ENCODE measurements around the gene GRIN3A.

The GRIN3A gene

GRCh38 chr9:101639311-101639710 lies 99.1 kb downstream of the GRIN3A start:
- peaks cover 9% of the 10 kb centered on the region for H3K9me3 ChIP-seq
- TF ChIP-seq Cebpa-rat (IDR thresholded peaks at IDR 0.05) = no peak
- H3K4me2 ChIP-seq = no peak overlapping the region
- H3K36me3 ChIP-seq = no peaks in the 10 kb centered on the region
- peaks cover 15% of the 10 kb centered on the region for H3K4me1 ChIP-seq
- H3K27ac ChIP-seq = no peak overlapping the region
- no peaks in the 10 kb centered on the region for H3K27me3 ChIP-seq
- no peak overlapping the region for H3K9ac ChIP-seq
- no peak overlapping the region for H3K4me3 ChIP-seq
- H4K20me1 ChIP-seq = no peaks in the 10 kb centered on the region

DNA sequence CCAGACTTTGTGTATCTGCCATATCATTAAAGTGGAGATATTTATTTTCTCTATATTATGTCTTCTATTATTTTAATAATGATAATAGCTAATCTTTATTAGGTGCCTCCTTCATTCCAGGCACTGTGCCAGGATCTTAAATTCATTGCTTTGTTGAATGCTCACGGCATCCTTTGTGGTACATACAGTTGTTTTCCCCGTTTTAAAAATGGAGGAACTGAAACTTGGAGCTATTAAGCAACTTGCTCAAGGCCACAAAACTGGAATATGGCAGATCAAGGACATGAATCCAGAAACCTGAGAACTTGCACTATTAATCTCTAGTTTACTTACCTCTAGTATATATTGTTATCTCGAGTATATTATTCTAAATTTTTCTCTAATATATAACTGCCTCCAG lies 102.2 kb downstream of the GRIN3A start:
- Histone ChIP-seq H3K4me2 (0 out of 2 replicates have a peak overlapping the region, but pooled peaks have one; percentile 0), H3K36me3 (no peaks in the 10 kb centered on the region), H4K20me1 (no peaks in the 10 kb centered on the region), H3K4me1 (peaks cover 15% of the 10 kb centered on the region), H3K27ac (no peak overlapping the region), H3K27me3 (no peaks in the 10 kb centered on the region), H3K4me3 (no peak overlapping the region), H3K9me3 (no peaks in the 10 kb centered on the region), H3K9ac (no peak overlapping the region)
- no peak for TF ChIP-seq Cebpa-rat (IDR thresholded peaks at IDR 0.05)

GRCh38 chr9:101635473-101635872 lies 103.0 kb downstream of the GRIN3A start:
- H3K36me3 ChIP-seq = no peaks in the 10 kb centered on the region
- no peaks in the 10 kb centered on the region for H4K20me1 ChIP-seq
- no peak for TF ChIP-seq Cebpa-rat (IDR thresholded peaks at IDR 0.05)
- peaks cover 15% of the 10 kb centered on the region for H3K4me1 ChIP-seq
- H3K9me3 ChIP-seq = no peaks in the 10 kb centered on the region
- H3K4me3 ChIP-seq = no peak overlapping the region
- H3K9ac ChIP-seq = no peak overlapping the region
- no peak overlapping the region for H3K27ac ChIP-seq
- H3K27me3 ChIP-seq = no peaks in the 10 kb centered on the region
- H3K4me2 ChIP-seq = no peak overlapping the region

DNA sequence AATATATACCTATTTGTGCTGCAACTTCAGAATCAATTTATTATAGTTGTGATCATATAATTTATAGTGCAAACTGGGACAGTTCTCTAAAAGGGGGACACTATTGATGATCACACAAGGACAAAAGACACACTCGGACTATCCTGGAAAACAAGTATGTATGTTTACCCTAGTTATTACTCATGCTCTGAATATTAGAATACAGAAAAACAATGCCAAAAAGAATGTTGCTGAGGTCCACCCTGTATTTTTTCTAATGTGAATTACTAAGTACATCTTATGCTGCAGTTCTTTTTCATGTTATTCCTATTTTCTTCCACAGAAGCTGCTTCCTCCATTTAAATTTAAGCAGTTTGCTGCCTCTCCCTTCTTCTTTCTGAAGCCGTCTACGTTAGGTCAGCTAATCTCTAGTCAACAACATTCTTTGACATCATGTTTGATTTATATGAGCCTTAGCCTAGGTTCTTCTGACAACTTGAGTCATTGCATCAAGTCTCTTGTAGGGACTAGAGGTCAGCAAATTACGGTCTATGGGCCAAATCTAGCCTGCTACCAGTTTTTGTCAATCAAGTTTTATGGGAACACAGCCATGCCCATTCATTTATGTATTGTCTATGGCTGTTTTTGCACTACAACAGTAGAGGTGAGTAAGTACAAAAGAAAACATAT lies 103.6 kb downstream of the GRIN3A start:
- no peaks in the 10 kb centered on the region for H4K20me1 ChIP-seq
- H3K4me1 ChIP-seq = peaks cover 15% of the 10 kb centered on the region
- H3K4me3 ChIP-seq = no peak overlapping the region
- TF ChIP-seq Cebpa-rat (IDR thresholded peaks at IDR 0.05) = no peak
- no peaks in the 10 kb centered on the region for H3K36me3 ChIP-seq
- no peaks in the 10 kb centered on the region for H3K27me3 ChIP-seq
- H3K4me2 ChIP-seq = no peak overlapping the region
- H3K9me3 ChIP-seq = no peaks in the 10 kb centered on the region
- no peak overlapping the region for H3K9ac ChIP-seq
- H3K27ac ChIP-seq = no peak overlapping the region

DNA sequence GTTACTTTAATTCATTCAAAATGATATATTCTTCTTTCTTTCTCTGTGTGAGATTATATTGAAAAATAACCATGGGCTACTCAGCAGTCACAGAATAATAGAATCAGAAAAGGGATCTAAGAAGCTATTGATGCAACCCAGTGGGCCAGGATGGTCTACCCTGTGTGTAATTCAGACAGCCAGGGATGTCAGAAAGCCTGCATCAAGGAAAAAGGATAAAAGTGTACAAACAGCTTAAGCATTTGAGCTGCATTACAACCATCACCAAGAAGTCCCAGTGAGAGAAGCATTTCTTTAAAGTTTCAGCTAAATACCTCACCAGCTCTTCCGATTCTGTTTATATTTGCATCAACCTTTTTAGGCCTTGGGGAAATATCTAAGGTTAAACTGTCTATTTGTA lies 105.8 kb downstream of the GRIN3A start:
- Histone ChIP-seq H3K9me3 (no peaks in the 10 kb centered on the region), H3K9ac (no peak overlapping the region), H4K20me1 (no peaks in the 10 kb centered on the region), H3K4me3 (no peak overlapping the region), H3K4me1 (peaks cover 15% of the 10 kb centered on the region), H3K27me3 (no peaks in the 10 kb centered on the region), H3K4me2 (no peak overlapping the region), H3K27ac (no peak overlapping the region), H3K36me3 (no peaks in the 10 kb centered on the region)
- no peak for TF ChIP-seq Cebpa-rat (IDR thresholded peaks at IDR 0.05)

DNA sequence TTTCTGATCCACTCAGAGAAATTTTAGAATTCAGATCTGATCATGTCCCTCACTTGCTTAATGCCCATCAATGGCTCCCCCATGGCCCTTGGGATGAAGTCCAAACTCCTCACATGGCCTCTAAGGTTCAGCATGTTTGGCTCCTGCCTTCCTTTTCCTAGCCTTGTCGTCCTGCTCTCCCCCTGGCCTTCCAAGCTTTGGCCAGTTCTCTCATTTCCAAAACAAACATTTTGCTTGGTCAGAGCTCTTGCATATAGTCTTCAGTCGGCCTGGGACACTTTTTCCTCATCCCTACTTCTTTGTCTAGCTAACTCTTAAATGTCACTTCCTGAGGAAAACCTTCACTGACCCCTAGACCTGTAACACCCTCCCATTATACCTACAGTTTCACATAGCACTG lies 106.6 kb downstream of the GRIN3A start:
- H3K4me2 ChIP-seq = no peak overlapping the region
- H3K27ac ChIP-seq = no peak overlapping the region
- no peaks in the 10 kb centered on the region for H3K27me3 ChIP-seq
- H3K9ac ChIP-seq = no peak overlapping the region
- H3K9me3 ChIP-seq = no peaks in the 10 kb centered on the region
- no peak overlapping the region for H3K4me3 ChIP-seq
- no peak for TF ChIP-seq Cebpa-rat (IDR thresholded peaks at IDR 0.05)
- no peaks in the 10 kb centered on the region for H3K36me3 ChIP-seq
- peaks cover 12% of the 10 kb centered on the region for H3K4me1 ChIP-seq
- no peaks in the 10 kb centered on the region for H4K20me1 ChIP-seq

GRCh38 chr9:101629636-101630035 lies 108.8 kb downstream of the GRIN3A start:
- Histone ChIP-seq H3K4me2 (no peak overlapping the region), H3K9ac (no peak overlapping the region), H3K9me3 (no peaks in the 10 kb centered on the region), H3K27me3 (no peaks in the 10 kb centered on the region), H3K27ac (no peak overlapping the region), H3K36me3 (no peaks in the 10 kb centered on the region), H3K4me3 (no peak overlapping the region), H3K4me1 (no peaks in the 10 kb centered on the region), H4K20me1 (no peaks in the 10 kb centered on the region)
- TF ChIP-seq Cebpa-rat (IDR thresholded peaks at IDR 0.05) = no peak

GRCh38 chr9:101628173-101628572 lies 110.3 kb downstream of the GRIN3A start:
- TF ChIP-seq Cebpa-rat (IDR thresholded peaks at IDR 0.05) = no peak
- H3K4me2 ChIP-seq = no peak overlapping the region
- no peaks in the 10 kb centered on the region for H3K4me1 ChIP-seq
- H3K36me3 ChIP-seq = no peaks in the 10 kb centered on the region
- H3K9me3 ChIP-seq = no peaks in the 10 kb centered on the region
- H3K27ac ChIP-seq = no peak overlapping the region
- H3K9ac ChIP-seq = no peak overlapping the region
- no peaks in the 10 kb centered on the region for H3K27me3 ChIP-seq
- no peak overlapping the region for H3K4me3 ChIP-seq
- no peaks in the 10 kb centered on the region for H4K20me1 ChIP-seq

- Histone ChIP-seq H3K9ac (no peak overlapping the region), H3K9me3 (no peaks in the 10 kb centered on the region), H3K4me1 (no peaks in the 10 kb centered on the region), H4K20me1 (no peaks in the 10 kb centered on the region), H3K36me3 (no peaks in the 10 kb centered on the region), H3K4me3 (no peak overlapping the region), H3K27me3 (no peaks in the 10 kb centered on the region), H3K4me2 (no peak overlapping the region), H3K27ac (no peak overlapping the region)
- no peak for TF ChIP-seq Cebpa-rat (IDR thresholded peaks at IDR 0.05)
Observed at GRCh38 chr9:101626295-101626694, 112.2 kb downstream of the GRIN3A start.

DNA sequence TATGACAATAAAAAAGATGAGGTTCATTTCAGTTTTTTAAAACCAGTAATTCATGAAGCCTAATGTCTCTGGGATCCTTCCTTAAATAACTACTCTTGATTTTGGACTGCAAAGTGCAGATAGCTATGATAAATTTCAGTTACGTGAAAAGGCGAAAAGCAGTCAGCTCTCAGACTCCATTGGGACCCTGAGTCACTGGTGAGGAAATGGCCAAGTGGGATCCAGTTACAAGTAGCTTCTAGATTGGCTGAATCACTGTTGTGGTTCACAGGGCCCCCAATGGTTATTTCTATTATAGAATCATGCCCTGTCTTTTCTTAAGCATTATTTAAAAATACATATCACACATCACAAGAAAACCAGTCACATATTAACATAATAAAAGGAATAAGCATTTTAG lies 112.6 kb downstream of the GRIN3A start:
- Histone ChIP-seq H3K4me1 (no peaks in the 10 kb centered on the region), H3K27ac (no peak overlapping the region), H3K4me3 (no peak overlapping the region), H3K9me3 (no peaks in the 10 kb centered on the region), H3K27me3 (no peaks in the 10 kb centered on the region), H3K4me2 (no peak overlapping the region), H3K36me3 (no peaks in the 10 kb centered on the region), H3K9ac (no peak overlapping the region), H4K20me1 (no peaks in the 10 kb centered on the region)
- TF ChIP-seq Cebpa-rat (IDR thresholded peaks at IDR 0.05) = no peak

DNA sequence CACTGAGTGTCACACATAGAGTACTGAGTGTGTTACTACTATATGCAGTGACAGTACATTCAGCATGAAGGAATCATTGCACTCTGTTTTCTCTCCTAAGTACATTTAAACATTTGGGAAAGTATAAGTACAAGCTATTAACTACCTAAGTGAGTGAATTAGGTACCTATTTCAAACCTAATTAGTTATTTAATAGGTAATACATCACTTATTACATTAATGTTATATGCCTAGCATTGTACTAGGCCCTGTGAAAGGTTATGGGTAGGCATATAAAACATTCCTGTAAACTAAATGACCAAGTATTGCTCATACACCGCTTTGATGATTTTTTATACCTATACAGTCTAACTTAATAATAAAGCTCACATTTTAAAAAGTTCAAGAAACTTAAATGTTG lies 118.0 kb downstream of the GRIN3A start:
- no peak overlapping the region for H3K27ac ChIP-seq
- H3K9ac ChIP-seq = no peak overlapping the region
- H3K27me3 ChIP-seq = no peaks in the 10 kb centered on the region
- no peaks in the 10 kb centered on the region for H3K36me3 ChIP-seq
- no peak for TF ChIP-seq Cebpa-rat (IDR thresholded peaks at IDR 0.05)
- no peaks in the 10 kb centered on the region for H3K4me1 ChIP-seq
- no peak overlapping the region for H3K4me2 ChIP-seq
- no peaks in the 10 kb centered on the region for H3K9me3 ChIP-seq
- no peak overlapping the region for H3K4me3 ChIP-seq
- H4K20me1 ChIP-seq = no peaks in the 10 kb centered on the region
